Effector memory CD4-positive, alpha-beta T cell (primary cell): ENCODE measurements around the gene VAV2.

Experiments
- DNase-seq, 3 donors: peaks; one replicate each; pipeline ENCODE4 v3.0.0-alpha.2; 2020
- H3K27ac ChIP-seq: 2 replicates; pipeline ENCODE4 v1.7.0; 2013; ENCODE audit warnings: mild to moderate bottlenecking, low read length, moderate library complexity; ENCODE audit not compliant: insufficient read depth, poor library complexity, severe bottlenecking
- H3K27me3 ChIP-seq: replicated peaks from 2 replicates; pipeline ENCODE4 v1.7.0; 2013; ENCODE audit warnings: mild to moderate bottlenecking, low read length; ENCODE audit not compliant: insufficient read depth, control insufficient read depth, poor library complexity, severe bottlenecking
- H3K36me3 ChIP-seq: 2 replicates; pipeline ENCODE4 v1.7.0; 2013; ENCODE audit warnings: mild to moderate bottlenecking, low read length, moderate library complexity; ENCODE audit not compliant: control insufficient read depth, insufficient read depth
- H3K4me1 ChIP-seq: 2 replicates; pipeline ENCODE4 v1.7.0; 2013; ENCODE audit warnings: low read length, mild to moderate bottlenecking; ENCODE audit not compliant: control insufficient read depth, insufficient read depth, poor library complexity, severe bottlenecking
- H3K4me3 ChIP-seq: 2 replicates; pipeline ENCODE4 v1.7.0; 2013; ENCODE audit warnings: low read length, low read depth, mild to moderate bottlenecking; ENCODE audit not compliant: insufficient read depth, poor library complexity, severe bottlenecking
- H3K9me3 ChIP-seq: 2 replicates; pipeline ENCODE4 v1.7.0; 2013; ENCODE audit warnings: mild to moderate bottlenecking, low read length, moderate library complexity; ENCODE audit not compliant: control insufficient read depth

VAV2 gene

DNA sequence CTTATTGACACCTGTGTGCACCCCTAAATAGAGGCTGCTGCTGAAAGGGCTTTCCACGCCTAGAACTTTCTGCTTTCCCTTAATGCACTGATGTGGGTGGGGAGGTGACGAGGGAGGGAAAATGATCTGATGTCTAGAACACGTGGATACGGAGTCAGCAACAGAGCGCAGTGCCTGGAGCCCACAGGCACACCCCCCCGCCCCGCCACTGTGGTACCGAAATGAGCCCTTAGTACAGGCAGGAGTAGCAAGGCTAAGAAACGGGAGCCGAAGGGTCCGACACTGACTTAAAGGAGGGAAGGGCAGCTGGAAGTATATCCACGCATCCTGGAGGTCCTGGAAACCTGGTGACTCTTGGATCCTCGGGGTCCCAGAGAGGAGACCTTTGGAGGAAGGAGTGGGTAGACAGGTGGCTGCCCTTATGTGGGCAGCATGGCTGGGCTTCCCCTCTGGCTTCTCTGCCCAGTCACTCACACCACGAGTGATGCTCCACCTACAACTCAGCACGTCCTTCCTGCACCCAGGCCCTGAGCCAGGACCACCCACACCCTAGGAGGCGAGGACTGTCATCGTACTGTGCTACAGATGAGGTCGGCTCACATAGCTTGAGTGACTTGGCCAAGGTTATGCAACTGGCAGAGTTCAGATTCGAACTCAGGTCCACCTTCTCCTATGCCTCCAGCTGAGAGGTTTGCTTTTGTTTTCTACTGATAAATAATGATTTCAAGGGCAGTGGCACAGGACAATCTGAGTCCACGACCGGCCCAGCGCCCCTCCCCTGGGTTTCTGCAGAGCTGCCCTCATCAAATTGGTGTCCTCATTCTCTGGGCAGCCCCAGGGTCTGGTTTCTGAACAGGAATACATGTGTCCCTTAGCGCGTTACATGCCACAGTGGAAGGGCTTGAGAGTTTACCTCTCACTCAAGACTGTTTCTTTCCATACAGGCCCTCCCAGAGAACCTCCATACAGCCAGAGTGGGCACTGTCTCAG, 4.7 kb upstream of the VAV2 start:
- DNase-seq, result no peak
- Histone ChIP-seq H3K4me3 (no peak overlapping the region), H3K27me3 (peaks cover 4% of the 10 kb centered on the region), H3K36me3 (no peaks in the 10 kb centered on the region), H3K9me3 (no peaks in the 10 kb centered on the region), H3K4me1 (peaks cover 18% of the 10 kb centered on the region), H3K27ac (no peak overlapping the region)

DNA sequence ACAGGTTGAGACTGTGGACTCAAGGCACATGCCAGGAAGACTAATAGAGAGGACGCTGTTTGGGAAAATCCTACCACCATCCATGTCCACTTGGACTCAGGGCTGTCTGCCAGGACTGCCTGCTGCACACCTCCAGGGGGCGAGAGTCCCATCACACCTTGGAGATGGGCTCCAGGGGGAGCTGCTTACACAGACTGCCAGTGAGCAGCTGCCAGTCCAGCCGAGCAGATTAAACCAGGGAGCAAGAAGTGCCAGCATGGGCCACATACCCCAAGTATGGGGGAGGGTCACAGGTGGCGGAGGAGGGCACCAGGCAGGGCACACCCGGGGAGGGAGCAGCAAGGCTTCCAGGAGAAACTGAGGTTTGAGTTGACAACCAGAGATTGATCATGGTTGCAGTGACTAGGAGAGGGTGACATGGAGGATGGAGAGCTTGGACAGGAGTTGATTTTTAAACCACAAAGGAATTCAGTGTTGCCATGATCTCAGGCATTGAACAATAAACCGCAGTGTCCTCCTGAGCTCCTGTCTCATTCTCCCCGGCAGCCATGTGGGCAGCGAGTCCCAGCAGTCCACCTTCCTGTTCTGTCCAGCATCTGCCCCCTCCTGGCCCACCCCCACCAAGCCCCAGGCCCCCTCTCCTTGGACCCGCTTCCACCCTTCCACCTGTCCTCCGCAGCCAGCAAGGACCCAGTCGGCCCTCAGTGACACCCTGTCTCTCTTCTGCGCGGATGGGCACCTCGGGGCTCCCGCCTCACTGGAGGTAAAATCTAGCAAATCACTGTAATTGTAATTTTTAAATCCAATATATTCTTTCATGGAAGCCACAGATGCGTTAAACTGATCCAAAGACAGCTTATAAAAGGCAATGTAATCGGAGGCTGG, 3.1 kb upstream of the VAV2 start:
- Histone ChIP-seq H3K9me3 (no peaks in the 10 kb centered on the region), H3K4me1 (peaks cover 21% of the 10 kb centered on the region), H3K27me3 (peaks cover 14% of the 10 kb centered on the region), H3K4me3 (no peak overlapping the region), H3K36me3 (no peaks in the 10 kb centered on the region), H3K27ac (no peak overlapping the region)
- DNase-seq, result no peak

- no peak overlapping the region for H3K4me3 ChIP-seq
- DNase-seq, result peak; percentile 45 to 61 (median 46)
- H3K27ac ChIP-seq, result no peak overlapping the region
- peaks cover 21% of the 10 kb centered on the region for H3K4me1 ChIP-seq
- peaks cover 14% of the 10 kb centered on the region for H3K27me3 ChIP-seq
- no peaks in the 10 kb centered on the region for H3K36me3 ChIP-seq
- no peaks in the 10 kb centered on the region for H3K9me3 ChIP-seq
These were observed 2.4 kb upstream of the VAV2 start for GRCh38 chr9:133994353-133995011.

DNA sequence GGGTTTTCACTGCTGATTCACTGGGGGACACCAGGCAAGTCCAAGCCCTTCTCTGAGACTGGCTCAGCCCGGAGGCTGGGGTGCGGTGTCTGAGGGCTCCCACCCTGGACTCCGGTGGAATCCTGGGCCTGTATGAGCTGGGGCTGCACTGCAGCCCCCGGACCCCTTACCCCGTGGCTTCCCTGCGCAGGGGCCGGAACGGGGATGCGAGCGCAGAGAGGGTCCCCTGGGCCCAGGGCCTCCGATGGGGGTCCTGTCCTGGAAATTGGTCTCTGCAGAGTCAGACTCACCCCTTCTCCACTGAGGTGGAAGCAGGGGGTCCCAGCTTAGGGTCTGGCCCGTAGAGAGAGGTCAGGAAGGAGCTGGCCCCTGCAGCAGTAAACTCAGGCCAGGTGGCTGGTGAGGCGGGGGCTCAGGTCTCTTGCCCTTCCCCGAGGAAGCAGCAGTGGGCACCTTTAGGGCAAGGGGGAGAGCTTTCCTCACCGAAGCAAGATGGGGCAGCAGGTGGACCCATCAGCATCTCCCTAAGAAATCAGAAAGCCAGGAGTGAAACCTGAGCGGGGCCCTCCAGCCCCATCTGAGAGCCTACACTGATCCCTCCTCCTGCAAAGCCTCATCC, 1.6 kb upstream of the VAV2 start:
- Histone ChIP-seq H3K27me3 (peaks cover 14% of the 10 kb centered on the region), H3K4me3 (peak overlapping the region; percentile 73), H3K9me3 (no peaks in the 10 kb centered on the region), H3K36me3 (no peaks in the 10 kb centered on the region), H3K27ac (no peak overlapping the region), H3K4me1 (peaks cover 21% of the 10 kb centered on the region)
- no peak for DNase-seq

GRCh38 chr9:133992780-133993634, 883 bp upstream of the VAV2 start:
- peaks cover 21% of the 10 kb centered on the region for H3K4me1 ChIP-seq
- H3K4me3 ChIP-seq, result peak overlapping the region; percentile 73
- H3K27me3 ChIP-seq, result peaks cover 14% of the 10 kb centered on the region
- DNase-seq, result peak; percentile 46 to 61 (median 56)
- H3K27ac ChIP-seq, result no peak overlapping the region
- H3K36me3 ChIP-seq, result no peaks in the 10 kb centered on the region
- no peaks in the 10 kb centered on the region for H3K9me3 ChIP-seq

GRCh38 chr9:133991214-133991921, 756 bp downstream of the VAV2 start:
- Histone ChIP-seq H3K27me3 (peaks cover 14% of the 10 kb centered on the region), H3K4me3 (peak overlapping the region; percentile 50), H3K36me3 (no peaks in the 10 kb centered on the region), H3K9me3 (no peaks in the 10 kb centered on the region), H3K4me1 (peaks cover 21% of the 10 kb centered on the region), H3K27ac (no peak overlapping the region)
- DNase-seq, result no peak

- H3K27me3 ChIP-seq, result peaks cover 14% of the 10 kb centered on the region
- H3K4me1 ChIP-seq, result peaks cover 21% of the 10 kb centered on the region
- no peaks in the 10 kb centered on the region for H3K36me3 ChIP-seq
- H3K27ac ChIP-seq, result no peak overlapping the region
- H3K4me3 ChIP-seq, result no peak overlapping the region
- no peak for DNase-seq
- no peaks in the 10 kb centered on the region for H3K9me3 ChIP-seq
These were observed 1.5 kb downstream of the VAV2 start for GRCh38 chr9:133990366-133991213.
